Purkinje cell (primary cell): ENCODE measurements around the gene MS4A6E. TPM values are rescaled to one million over a fixed set of nuclear protein-coding genes. Genes with fewer than 3 reads are reported as not detected.

ENCODE experiments used
- polyA plus RNA-seq: library from polyadenylated mRNA; unstranded; fragments of >200 nt; fragmentation: Nextera tagmentation; gene quantifications from 2 replicates; pipeline ENCODE4 v1.2.1, GENCODE V29; 2014

Gene MS4A6E
- polyA plus RNA-seq: not detected in 2 replicates

GRCh38 chr11:60326955-60327354 lies at the start of gene MS4A6E:
Gene MS4A6E, plus strand, starts transcription at chr11:60327255. Its CDS starts 7,641 bp downstream, at chr11:60334896.

GRCh38 chr11:60280412-60280811 lies 46.6 kb upstream of the MS4A6E start, which contains the start of gene MS4A4A:
Gene MS4A4A, plus strand, starts transcription at chr11:60280666. Its CDS starts 10 bp downstream, at chr11:60280676.

GRCh38 chr11:60378354-60378753 lies 51.3 kb downstream of the MS4A6E start, which contains the start of gene MS4A7:
Gene MS4A7, plus strand, starts transcription at chr11:60378532. Its CDS starts 4,610 bp downstream, at chr11:60383142.

Other genes starting within 250 kb of the MS4A6E start
- gene MS4A2, start 238.6 kb upstream of the MS4A6E start, polyA plus RNA-seq: not detected in 2 replicates
- not detected in 2 replicates for gene MS4A6A, start 144.2 kb upstream of the MS4A6E start, polyA plus RNA-seq
- not detected in 2 replicates for gene MS4A4E, start 84.1 kb upstream of the MS4A6E start, polyA plus RNA-seq
- not detected in 2 replicates for gene MS4A4A, start 46.6 kb upstream of the MS4A6E start, polyA plus RNA-seq
- gene MS4A7, start 51.3 kb downstream of the MS4A6E start, polyA plus RNA-seq: not detected in 2 replicates
- not detected in 2 replicates for gene MS4A14, start 69.2 kb downstream of the MS4A6E start, polyA plus RNA-seq
- not detected in 2 replicates for gene MS4A5, start 102.3 kb downstream of the MS4A6E start, polyA plus RNA-seq
- gene MS4A1, start 128.6 kb downstream of the MS4A6E start, polyA plus RNA-seq: not detected in 2 replicates
- gene MS4A12, start 165.5 kb downstream of the MS4A6E start, polyA plus RNA-seq: not detected in 2 replicates
- gene MS4A13, start 188.1 kb downstream of the MS4A6E start, polyA plus RNA-seq: not detected in 2 replicates